Activated naive CD4-positive, alpha-beta T cell treated with anti-CD3 and anti-CD28 coated beads for 36 hours (primary cell): ENCODE results near the gene PPP2R3A. TPM values are rescaled to one million over a fixed set of nuclear protein-coding genes. Genes with fewer than 3 reads are reported as not detected.
"Not testable (repeated sequence)": the region's sequence is repeated elsewhere in the genome, so short reads cannot be mapped to it uniquely, and the experiment has no call there.

Experiments used
- CTCF ChIA-PET: fragments of 350-600 bp; sonication (Branson Sonifier 250); formaldehyde crosslinking; loops from one replicate; lab custom pipeline; 2021; ENCODE audit warnings: antibody characterized with exemption; lab: Charles Lee
- DNase-seq: peaks from one replicate; pipeline ENCODE4 v3.0.0-alpha.2; 2020
- H3K27ac Mint-ChIP-seq: one replicate; pipeline ENCODE4 v1.8.0; 2021; ENCODE audit warnings: mild to moderate bottlenecking, mixed read lengths
- H3K27me3 Mint-ChIP-seq: one replicate; pipeline ENCODE4 v1.8.0; 2021; ENCODE audit warnings: low read depth, mixed read lengths
- H3K36me3 Mint-ChIP-seq: one replicate; pipeline ENCODE4 v1.8.0; 2021; ENCODE audit warnings: low read depth, mixed read lengths
- H3K4me1 Mint-ChIP-seq: one replicate; pipeline ENCODE4 v1.8.0; 2021; ENCODE audit warnings: low read depth, mixed read lengths
- H3K4me3 Mint-ChIP-seq: one replicate; pipeline ENCODE4 v1.8.0; 2021; ENCODE audit warnings: mild to moderate bottlenecking, moderate library complexity, mixed read lengths
- H3K9me3 Mint-ChIP-seq: one replicate; pipeline ENCODE4 v1.8.0; 2021; ENCODE audit warnings: mixed read lengths
- intact Hi-C: fragments of 100-400 bp; cut with micrococcal nuclease; formaldehyde crosslinking; loops from one replicate; pipeline ENCODE4 v1.15.1; 2023
- total RNA-seq, 2 experiments: library from RNA; stranded (reverse); gene quantifications; one replicate each; pipeline ENCODE4 v1.2.3, GENCODE V29; 2021

The PPP2R3A gene
- total RNA-seq, 2 experiments from 2014 or later = 0.17 TPM

DNA sequence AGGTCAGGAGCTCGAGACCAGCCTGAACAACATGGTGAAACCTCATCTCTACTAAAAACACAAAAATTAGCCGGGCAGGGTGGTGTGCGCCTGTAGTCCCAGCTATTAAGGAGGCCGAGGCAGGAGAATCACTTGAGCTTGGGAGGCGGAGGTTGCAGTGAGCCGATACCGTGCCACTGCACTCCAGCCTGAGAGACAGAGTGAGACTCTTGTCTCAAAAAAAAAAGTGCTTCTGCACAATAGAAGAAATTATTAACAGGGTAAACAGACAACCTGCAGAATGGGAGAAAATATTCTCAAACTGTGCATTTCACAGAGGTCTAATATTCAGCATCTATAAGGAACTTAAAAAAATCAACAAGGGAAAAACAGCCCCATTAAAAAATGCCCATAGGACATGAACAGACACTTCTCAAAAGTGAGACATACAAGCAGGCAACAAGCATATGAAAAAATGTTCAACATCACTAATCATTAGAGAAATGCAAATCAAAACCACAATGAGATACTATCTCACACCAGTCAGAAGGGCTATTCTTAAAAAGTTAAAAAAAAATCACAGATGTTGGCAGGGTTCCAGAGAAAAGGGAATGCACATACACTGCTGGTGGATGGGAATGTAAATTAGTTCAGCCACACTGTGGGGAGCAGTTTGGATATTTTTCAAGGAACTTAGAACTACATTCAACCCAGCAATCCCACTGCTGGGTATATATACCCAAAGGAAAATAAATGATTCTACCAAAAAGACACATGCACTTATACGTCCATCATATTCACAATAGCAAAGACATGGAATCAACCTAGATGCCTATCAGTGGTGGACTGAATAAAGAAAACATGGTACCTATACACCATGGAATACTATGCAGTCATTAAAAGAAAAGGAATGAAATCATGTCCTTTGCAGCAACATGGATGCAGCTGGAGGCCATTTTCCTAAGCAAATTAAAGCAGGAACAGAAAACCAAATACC, 155.1 kb downstream of the PPP2R3A start:
- Mint-ChIP-seq H3K4me1 (no peaks in the 10 kb centered on the region), H3K27ac (no peak overlapping the region), H3K27me3 (no peaks in the 10 kb centered on the region), H3K9me3 (no peaks in the 10 kb centered on the region), H3K36me3 (no peaks in the 10 kb centered on the region), H3K4me3 (no peak overlapping the region)
- CTCF ChIA-PET = interaction anchor here (1.0 kb wide), 1 partner anchor 29 kb away, joined by 3 read pairs; no protein-coding TSS in a partner anchor
- DNase-seq = no peak
- intact Hi-C loops = no loop called here

DNA sequence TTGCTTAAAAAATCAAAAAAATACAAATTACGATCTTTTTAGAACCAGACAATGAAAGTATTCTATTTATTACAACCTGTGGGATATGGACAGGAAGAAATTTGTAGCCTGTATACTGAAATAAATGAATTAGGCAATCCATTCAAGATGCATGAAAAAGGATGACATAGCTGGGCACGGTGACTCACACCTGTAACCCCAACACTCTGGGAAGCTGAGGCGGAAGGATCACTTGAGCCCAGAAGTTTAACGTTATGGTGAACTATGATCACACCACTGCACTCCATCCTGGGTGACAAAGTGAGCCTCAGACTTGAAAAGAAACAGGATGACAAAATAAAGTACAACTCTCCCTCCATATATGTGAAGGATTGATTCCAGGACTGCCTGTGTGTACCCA, 156.5 kb downstream of the PPP2R3A start:
- no peak overlapping the region for H3K4me3 Mint-ChIP-seq
- no peak overlapping the region for H3K27ac Mint-ChIP-seq
- H3K4me1 Mint-ChIP-seq = no peaks in the 10 kb centered on the region
- CTCF ChIA-PET = interaction anchor here (1.0 kb wide), 1 partner anchor 28 kb away, joined by 3 read pairs; no protein-coding TSS in a partner anchor
- H3K9me3 Mint-ChIP-seq = peaks cover under 1% of the 10 kb centered on the region
- H3K36me3 Mint-ChIP-seq = no peaks in the 10 kb centered on the region
- intact Hi-C loops = no loop called here
- H3K27me3 Mint-ChIP-seq = no peaks in the 10 kb centered on the region
- no peak for DNase-seq

DNA sequence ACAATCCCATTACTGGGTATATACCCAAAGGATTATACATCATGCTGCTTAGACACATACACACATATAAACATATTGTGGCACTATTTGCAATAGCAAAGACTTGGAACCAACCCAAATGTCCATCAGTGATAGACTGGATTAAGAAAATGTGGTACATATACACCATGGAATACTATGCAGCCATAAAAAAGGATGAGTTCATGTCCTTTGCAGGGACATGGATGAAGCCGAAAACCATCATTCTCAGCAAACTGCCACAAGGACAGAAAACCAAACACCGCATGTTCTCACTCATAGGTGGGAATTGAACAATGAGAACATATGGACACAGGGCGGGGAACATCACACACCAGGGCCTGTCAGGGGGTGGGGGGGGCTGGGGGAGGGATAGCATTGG, 166.1 kb downstream of the PPP2R3A start:
- H3K4me3 Mint-ChIP-seq, intact Hi-C loops, DNase-seq, H3K36me3 Mint-ChIP-seq, CTCF ChIA-PET, H3K27me3 Mint-ChIP-seq, H3K27ac Mint-ChIP-seq, H3K4me1 Mint-ChIP-seq, H3K9me3 Mint-ChIP-seq: not testable (repeated sequence)

DNA sequence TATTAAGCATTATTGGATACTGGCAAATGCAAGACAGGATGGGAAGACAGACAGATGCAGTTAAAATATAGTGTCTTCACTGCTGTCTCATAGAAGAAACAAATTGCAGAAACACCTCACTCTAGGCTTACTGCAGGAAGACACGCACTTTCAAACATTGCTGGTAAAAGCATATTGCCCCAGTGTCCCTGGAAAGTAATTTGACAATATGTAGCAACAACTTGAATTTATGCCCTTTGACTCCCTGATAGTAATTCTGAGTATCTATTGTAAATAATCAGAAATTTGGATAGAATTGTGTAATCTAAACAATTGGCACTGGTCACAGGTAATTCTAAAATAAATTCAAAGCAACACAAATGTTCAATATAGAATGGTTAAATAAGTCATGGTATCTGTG, 168.6 kb downstream of the PPP2R3A start:
- no peaks in the 10 kb centered on the region for H3K36me3 Mint-ChIP-seq
- CTCF ChIA-PET = interaction anchor here (0.6 kb wide), 2 partner anchors 64 to 1582 kb away, joined by 3 to 4 read pairs; no protein-coding TSS in a partner anchor
- H3K9me3 Mint-ChIP-seq = no peaks in the 10 kb centered on the region
- intact Hi-C loops = no loop called here
- no peak overlapping the region for H3K27ac Mint-ChIP-seq
- peaks cover 8% of the 10 kb centered on the region for H3K4me1 Mint-ChIP-seq
- DNase-seq = no peak
- H3K4me3 Mint-ChIP-seq = no peak overlapping the region
- H3K27me3 Mint-ChIP-seq = no peaks in the 10 kb centered on the region

DNA sequence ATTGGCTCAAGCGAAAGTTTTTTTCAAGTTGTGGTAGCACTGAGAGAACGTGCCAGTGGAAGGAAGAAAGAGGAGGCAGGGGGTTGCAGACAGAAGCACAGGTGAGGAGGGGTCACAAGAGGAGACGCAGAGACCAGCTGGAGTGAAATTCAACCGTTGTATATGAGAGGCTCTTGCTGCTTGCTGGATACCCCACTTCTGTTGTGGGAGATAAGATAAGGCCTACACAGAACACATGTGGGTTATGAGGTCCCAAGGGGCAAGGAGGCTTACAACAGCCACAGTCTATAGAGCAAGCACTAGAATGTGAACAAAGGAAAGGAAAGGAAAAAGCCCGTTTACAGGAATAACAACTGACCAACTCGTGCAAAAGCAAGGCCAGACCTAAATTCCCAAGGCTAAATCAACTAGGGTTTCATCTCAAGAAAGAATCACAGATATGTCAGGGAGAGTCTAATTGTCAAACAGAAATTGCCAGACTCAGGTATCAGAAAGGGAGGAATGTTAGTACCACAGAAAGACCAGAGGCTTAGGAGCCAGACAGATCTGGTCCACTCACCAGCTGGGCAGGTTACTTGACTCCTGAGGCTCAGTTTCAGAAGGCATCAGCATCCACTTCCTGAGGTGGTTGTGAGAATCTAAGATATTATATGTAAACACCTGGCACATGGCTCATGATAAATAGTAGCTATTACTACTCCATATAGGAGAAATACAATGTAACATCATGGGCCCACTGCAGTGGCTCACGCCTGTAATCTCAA, 169.7 kb downstream of the PPP2R3A start:
- intact Hi-C loops = no loop called here
- Mint-ChIP-seq H3K36me3 (no peaks in the 10 kb centered on the region), H3K27ac (no peak overlapping the region), H3K27me3 (no peaks in the 10 kb centered on the region), H3K9me3 (no peaks in the 10 kb centered on the region), H3K4me3 (no peak overlapping the region), H3K4me1 (peaks cover 8% of the 10 kb centered on the region)
- CTCF ChIA-PET = no interaction called here
- no peak for DNase-seq

DNA sequence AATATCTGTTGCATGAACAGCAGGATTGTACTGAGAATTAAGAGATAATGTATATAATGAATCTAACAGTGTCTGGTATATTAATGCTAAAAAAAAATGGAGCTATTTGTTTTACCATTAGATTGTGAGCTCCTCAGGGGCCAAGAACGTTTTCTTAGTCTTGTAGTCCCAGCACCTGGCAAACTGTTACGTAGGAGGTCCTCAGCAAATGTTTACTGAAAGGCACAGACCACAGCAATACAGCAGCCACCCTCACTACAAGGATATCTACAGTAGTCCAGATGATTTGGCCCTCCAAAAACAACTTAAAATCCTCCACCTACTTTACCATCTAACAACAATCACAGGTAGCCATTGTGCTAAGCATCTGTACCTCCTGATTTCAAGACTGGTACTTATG, 170.9 kb downstream of the PPP2R3A start:
- Mint-ChIP-seq H3K4me3 (no peak overlapping the region), H3K9me3 (no peaks in the 10 kb centered on the region), H3K4me1 (peaks cover 9% of the 10 kb centered on the region)

DNA sequence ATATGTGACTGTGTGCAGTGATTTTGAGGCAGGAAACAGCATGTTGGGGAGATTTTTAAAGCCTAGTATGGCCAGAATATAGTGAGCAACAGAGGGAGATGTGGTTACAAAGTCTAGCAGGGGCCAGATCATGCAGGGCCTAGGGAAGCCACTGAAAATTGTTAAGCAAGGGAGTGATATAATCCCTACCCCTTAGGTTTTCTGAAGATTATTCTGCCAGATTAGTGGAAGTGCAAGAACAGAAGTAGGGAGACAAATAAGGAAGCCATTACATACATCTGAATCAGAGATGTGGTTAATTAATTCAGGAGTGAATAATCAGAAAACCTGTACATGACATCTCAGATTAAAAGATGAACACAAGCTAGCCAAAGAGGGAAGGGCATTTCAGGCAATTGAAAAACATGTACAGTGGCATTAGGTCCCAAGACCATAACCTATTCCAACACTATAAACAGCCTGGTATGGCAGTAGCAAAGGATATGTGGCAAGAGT, 175.8 kb downstream of the PPP2R3A start:
- Mint-ChIP-seq H3K9me3 (no peaks in the 10 kb centered on the region), H3K4me3 (no peak overlapping the region), H3K4me1 (peaks cover 21% of the 10 kb centered on the region), H3K27ac (no peak overlapping the region), H3K36me3 (no peaks in the 10 kb centered on the region), H3K27me3 (no peaks in the 10 kb centered on the region)
- intact Hi-C loops = loop anchor here (2.0 kb wide), 1 partner anchor 611 kb away; the partner anchor contains the start of gene STAG1
- no peak for DNase-seq
- CTCF ChIA-PET = no interaction called here

More for the DNA sequence above, 170.9 kb downstream of the PPP2R3A start:
- Mint-ChIP-seq H3K27me3 (no peaks in the 10 kb centered on the region), H3K36me3 (no peaks in the 10 kb centered on the region), H3K27ac (no peak overlapping the region)
- DNase-seq = no peak
- intact Hi-C loops = no loop called here
- CTCF ChIA-PET = no interaction called here

DNA sequence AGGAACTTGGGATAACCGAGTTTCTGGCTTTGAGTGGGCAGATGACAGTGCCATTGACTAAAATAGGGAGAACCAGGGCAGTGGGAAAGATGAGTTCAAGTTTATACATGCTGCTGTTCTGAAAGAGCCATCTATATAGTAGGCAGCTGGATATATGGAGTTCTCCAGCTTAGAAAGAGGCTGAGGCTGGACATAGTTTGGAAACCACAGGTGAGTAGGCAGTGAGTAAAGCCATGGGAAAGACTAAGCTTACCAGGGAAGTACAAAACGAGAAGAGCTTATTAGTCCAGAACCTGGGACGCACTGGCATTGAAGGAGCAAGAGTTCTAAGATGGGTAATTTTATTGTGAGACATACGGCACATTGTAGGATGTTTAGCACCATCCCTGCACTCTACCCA, 176.4 kb downstream of the PPP2R3A start:
- no peak overlapping the region for H3K27ac Mint-ChIP-seq
- peaks cover 22% of the 10 kb centered on the region for H3K4me1 Mint-ChIP-seq
- DNase-seq = no peak
- H3K27me3 Mint-ChIP-seq = no peaks in the 10 kb centered on the region
- H3K4me3 Mint-ChIP-seq = no peak overlapping the region
- intact Hi-C loops = loop anchor here (1.0 to 2.0 kb wide), 4 partner anchors 50 to 611 kb away; partner anchors contain the start of genes MSL2, PCCB and STAG1
- CTCF ChIA-PET = no interaction called here
- no peaks in the 10 kb centered on the region for H3K36me3 Mint-ChIP-seq
- no peaks in the 10 kb centered on the region for H3K9me3 Mint-ChIP-seq

DNA sequence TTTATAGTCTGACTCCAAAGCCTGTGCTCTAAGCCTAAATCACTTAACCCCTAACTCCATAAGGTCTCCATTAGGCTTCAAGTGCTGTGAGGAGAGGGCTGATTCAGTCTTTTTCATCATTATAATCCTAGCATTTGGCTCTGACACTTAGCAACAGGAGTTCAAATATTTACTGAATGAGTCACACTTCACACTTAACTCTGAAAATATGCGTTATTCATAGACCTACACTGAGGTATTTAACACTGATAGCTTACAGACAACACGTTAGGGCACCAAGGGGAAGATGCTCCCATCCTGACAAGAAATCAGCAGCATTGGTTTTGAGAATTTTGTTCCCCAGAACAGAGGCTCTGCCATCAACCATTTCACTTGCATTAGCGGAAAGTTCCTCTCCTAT, 177.1 kb downstream of the PPP2R3A start:
- Mint-ChIP-seq H3K36me3 (no peaks in the 10 kb centered on the region), H3K4me3 (no peak overlapping the region), H3K27ac (no peak overlapping the region), H3K9me3 (no peaks in the 10 kb centered on the region), H3K4me1 (peaks cover 27% of the 10 kb centered on the region), H3K27me3 (no peaks in the 10 kb centered on the region)
- CTCF ChIA-PET = interaction anchor here (0.6 kb wide), 1 partner anchor 552 kb away, joined by 3 read pairs; no protein-coding TSS in a partner anchor
- no peak for DNase-seq
- intact Hi-C loops = loop anchor here (1.0 to 2.0 kb wide), 3 partner anchors 50 to 108 kb away; partner anchors contain the start of genes MSL2 and PCCB

DNA sequence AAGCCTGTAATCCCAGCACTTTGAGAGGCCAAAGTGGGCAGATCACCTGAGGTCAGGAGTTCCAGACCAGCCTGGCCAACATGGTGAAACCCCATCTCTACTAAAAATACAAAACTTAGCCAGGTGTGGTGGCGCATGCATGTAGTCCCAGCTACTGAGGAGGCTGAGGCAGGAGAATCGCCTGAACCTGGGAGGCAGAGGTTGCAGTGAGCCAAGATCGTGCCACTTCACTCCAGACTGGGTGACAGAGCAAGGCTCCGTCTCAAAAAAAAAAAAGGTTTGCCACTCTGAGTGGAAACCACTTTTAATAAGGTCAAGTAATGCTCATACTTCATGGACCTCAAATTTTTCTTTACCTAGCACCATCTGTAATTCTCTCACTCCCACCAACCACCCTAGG, 178.9 kb downstream of the PPP2R3A start:
- H3K36me3 Mint-ChIP-seq, DNase-seq, H3K27me3 Mint-ChIP-seq, intact Hi-C loops, H3K9me3 Mint-ChIP-seq, H3K27ac Mint-ChIP-seq, H3K4me3 Mint-ChIP-seq: not testable (repeated sequence)
- CTCF ChIA-PET = interaction anchor here (0.7 to 1.1 kb wide), 2 partner anchors 33 to 110 kb away, joined by 3 to 4 read pairs; no protein-coding TSS in a partner anchor
- H3K4me1 Mint-ChIP-seq = peaks cover 37% of the 10 kb centered on the region

DNA sequence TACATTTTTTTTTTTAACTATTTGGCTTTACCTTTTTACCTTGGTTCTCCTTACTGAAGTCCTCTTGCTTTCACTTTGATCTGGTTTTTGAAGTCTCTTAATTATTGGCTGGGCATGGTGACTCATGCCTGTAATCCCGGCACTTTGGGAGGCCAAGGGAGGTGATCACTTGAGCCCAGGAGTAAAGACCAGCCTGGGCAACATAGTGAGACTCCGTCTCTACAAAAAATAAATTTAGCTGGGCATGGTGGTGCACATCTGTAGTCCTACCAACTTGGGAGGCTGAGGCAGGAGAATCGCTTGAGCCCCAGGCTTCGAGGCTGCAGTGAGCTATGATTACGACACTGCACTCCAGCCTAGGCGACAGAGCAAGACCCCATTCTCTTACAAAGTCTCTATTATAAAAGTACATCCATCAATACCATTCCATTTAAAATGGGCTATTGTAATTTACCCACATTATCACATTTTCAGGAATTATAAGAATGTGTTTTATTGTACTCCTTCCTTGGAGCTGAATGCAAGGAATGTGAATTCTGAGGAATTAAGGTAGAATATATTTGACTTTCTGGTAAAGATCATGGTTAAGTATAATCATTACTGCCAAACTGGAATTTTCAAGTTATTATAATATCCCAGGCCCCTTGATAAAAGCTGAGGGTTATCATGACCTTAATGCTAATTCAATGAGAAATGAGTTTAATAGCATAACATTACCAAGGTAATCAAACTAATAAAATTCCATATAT, 181.6 kb downstream of the PPP2R3A start:
- H3K27ac Mint-ChIP-seq = no peak overlapping the region
- peaks cover 54% of the 10 kb centered on the region for H3K4me1 Mint-ChIP-seq
- no peaks in the 10 kb centered on the region for H3K27me3 Mint-ChIP-seq
- H3K4me3 Mint-ChIP-seq = no peak overlapping the region
- CTCF ChIA-PET = interaction anchor here (0.9 to 1.1 kb wide), 2 partner anchors 57 to 68 kb away, joined by 3 read pairs; no protein-coding TSS in a partner anchor
- no peak for DNase-seq
- intact Hi-C loops = no loop called here
- H3K9me3 Mint-ChIP-seq = no peaks in the 10 kb centered on the region
- peaks cover 14% of the 10 kb centered on the region for H3K36me3 Mint-ChIP-seq
